SK-N-MC (cell line): Measurements from ENCODE around the gene TANGO2.

Source experiments
- DNase-seq: peaks from one replicate; pipeline ENCODE4 v3.0.0-alpha.2; 2011; ENCODE audit warnings: low read depth, low spot score
- H3K27ac ChIP-seq: fragments of 200-600 bp; sonication (generic); 2 replicates; pipeline ENCODE4 v1.5.1; 2016; ENCODE audit warnings: mixed run types
- H3K36me3 ChIP-seq: fragments of 200-600 bp; sonication (generic); 2 replicates; pipeline ENCODE4 v1.6.1; 2017; ENCODE audit warnings: antibody characterized with exemption, low read length, mixed read lengths; ENCODE audit not compliant: insufficient read depth
- H3K4me3 ChIP-seq: fragments of 200-600 bp; sonication (generic); 2 replicates; pipeline ENCODE4 v1.5.1; 2016
- H3K9ac ChIP-seq: fragments of 200-600 bp; sonication (generic); 2 replicates; pipeline ENCODE4 v1.8.0; 2017; ENCODE audit warnings: mixed run types, mixed read lengths; ENCODE audit not compliant: insufficient read length
- H3K9me3 ChIP-seq: fragments of 200-600 bp; sonication (generic); 2 replicates; pipeline ENCODE4 v1.6.1; 2017; ENCODE audit warnings: low read depth, mild to moderate bottlenecking, antibody characterized with exemption, low read length, moderate library complexity, mixed read lengths
- EZH2 ChIP-seq: fragments of 200-600 bp; sonication (generic); IDR thresholded peaks from one replicate; pipeline ENCODE4 v1.6.1; 2017; ENCODE audit warnings: antibody characterized with exemption
- FOXP2 ChIP-seq: optimal IDR thresholded peaks from 2 replicates; pipeline ENCODE3; 2011; ENCODE audit warnings: mild to moderate bottlenecking, moderate library complexity; ENCODE audit not compliant: insufficient read depth; ENCODE audit errors: extremely low read length, control extremely low read depth
- POLR2AphosphoS5 ChIP-seq: IDR thresholded peaks from 2 replicates; pipeline ENCODE4 v1.6.1; 2012; ENCODE audit warnings: mild to moderate bottlenecking, low read depth, low read length, borderline replicate concordance

The TANGO2 gene

DNA sequence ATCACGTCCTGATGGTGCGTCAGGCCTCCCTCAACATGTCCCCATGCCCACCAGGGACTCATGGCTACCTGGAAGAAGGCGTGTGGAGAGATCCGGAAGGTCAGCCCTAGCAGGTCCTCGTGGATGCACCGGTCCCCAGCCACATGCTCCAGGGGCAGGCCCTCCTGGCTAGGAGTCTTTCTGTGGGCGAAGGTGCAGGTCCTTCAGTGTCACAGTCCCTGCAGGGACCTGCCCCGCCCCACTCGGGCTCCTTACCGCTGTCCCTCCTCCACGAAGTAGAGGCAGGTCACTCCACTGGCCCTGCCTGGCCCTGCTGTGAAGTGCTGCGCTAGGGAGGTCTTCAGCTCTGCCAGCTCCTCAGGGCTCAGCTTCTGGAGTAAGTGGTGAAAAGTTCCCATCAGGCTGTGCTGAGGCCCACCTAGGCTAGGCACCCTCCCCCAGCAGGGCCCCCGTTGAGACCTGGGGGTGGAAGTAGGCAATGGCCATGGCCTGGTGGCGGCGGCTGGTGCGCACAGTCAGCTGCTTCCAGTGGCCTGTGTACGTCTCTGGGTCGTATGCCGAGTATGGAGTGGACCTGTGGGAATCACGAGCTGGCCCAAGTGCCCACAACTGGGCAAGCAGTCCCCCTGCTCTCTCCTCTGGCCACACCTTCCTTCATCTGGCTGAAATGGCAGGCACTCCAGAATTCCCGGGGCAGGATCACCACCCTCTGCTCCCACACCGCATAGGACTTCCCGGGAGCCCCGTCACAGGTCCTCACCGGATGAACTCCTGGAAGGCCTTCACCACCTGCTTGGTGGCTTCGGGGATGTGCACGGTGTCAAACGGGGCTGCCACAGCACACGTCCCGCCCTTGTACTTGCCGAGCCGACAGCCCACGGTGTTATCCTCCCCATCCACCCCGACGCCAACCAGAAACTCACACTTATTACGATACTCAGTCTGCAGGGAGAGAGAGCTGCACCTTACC is 93.9 kb downstream of the TANGO2 start:
- DNase-seq = no peak
- Histone ChIP-seq H3K4me3 (no peak overlapping the region), H3K36me3 (peaks cover 69% of the 10 kb centered on the region)

DNA sequence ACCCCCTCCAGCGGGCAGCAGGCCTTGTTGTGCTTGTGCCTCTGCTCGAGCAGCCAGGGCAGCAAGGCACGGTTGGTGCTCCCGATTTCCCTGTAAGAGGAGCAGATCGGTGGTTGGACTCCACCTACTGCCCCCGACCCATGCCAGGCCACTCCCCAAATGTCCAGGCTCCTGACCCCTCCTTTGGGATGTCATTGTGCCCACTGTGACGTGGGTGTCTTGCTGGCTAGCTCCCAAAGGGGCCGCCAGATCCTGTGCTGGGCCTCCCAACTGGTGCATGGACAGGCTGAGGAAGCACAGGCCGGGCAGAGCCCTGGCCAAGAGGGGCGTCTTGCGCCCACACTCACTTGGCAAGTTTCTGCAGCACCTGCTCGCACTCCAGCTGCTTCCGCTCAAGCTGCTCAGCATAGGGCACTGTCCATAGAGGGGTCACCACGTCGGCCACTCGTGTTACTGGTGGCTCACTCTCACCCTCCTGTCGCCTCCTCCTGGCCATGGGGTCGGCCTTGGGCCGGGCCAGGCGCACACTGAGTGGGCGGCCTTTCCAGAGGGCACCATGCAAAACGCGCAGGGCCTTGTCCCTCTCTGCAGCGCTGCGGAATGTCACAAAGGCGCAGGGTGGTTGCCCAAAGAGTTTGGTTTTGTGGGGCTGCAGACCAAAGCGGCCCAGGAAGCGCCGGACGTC is 94.9 kb downstream of the TANGO2 start, which contains the start of gene RANBP1:
TSS of gene RANBP1 (plus strand) at position 414 of the 685 bp plus-strand sequence. CDS start at position 495, 81 bp downstream.
- H3K9ac ChIP-seq = peak within 1 kb of the TSS; percentile 99
- no peak for TF ChIP-seq POLR2AphosphoS5
- TF ChIP-seq EZH2 = no peak
- no peak for TF ChIP-seq FOXP2
- H3K27ac ChIP-seq = peak within 1 kb of the TSS; percentile 72
- H3K36me3 ChIP-seq = peaks cover 73% of the 10 kb centered on the region
- no peaks in the 10 kb centered on the region for H3K9me3 ChIP-seq
- peak within 1 kb of the TSS; percentile 100 for H3K4me3 ChIP-seq
- no peak for DNase-seq

More for the DNA sequence above, 93.9 kb downstream of the TANGO2 start:
- no peak overlapping the region for H3K27ac ChIP-seq
- no peaks in the 10 kb centered on the region for H3K9me3 ChIP-seq
- TF ChIP-seq EZH2 = no peak
- no peak for TF ChIP-seq FOXP2
- no peak for TF ChIP-seq POLR2AphosphoS5
- H3K9ac ChIP-seq = peak overlapping the region; percentile 15

GRCh38 chr22:20116376-20116950 is 95.6 kb downstream of the TANGO2 start:
- DNase-seq = no peak

More at GRCh38 chr22:20116376-20116950, 95.6 kb downstream of the TANGO2 start:
- Histone ChIP-seq H3K9me3 (no peaks in the 10 kb centered on the region), H3K9ac (peak overlapping the region; percentile 99), H3K4me3 (peak overlapping the region; percentile 100), H3K36me3 (peaks cover 79% of the 10 kb centered on the region), H3K27ac (peak overlapping the region; percentile 72)
- no peak for TF ChIP-seq EZH2
